HepG2 (cell line): ENCODE results near the gene FRMD1. TPM values are rescaled to one million over a fixed set of nuclear protein-coding genes. Genes with fewer than 3 reads are reported as not detected.

Experiments used
- EHMT2 ChIP-seq: fragments of 200-600 bp; sonication (generic); IDR thresholded peaks from 2 replicates; pipeline ENCODE4 v1.7.0; 2017; ENCODE audit warnings: antibody characterized with exemption, low read depth, low read length, borderline replicate concordance
- HDAC1 ChIP-seq: sonication (generic); formaldehyde crosslinking; IDR thresholded peaks from 2 replicates; pipeline ENCODE4 v1.5.1; 2020; ENCODE audit warnings: mild to moderate bottlenecking, missing genetic modification reagents
- KAT8 ChIP-seq: IDR thresholded peaks from 2 replicates; pipeline ENCODE4 v1.6.1; 2016; ENCODE audit warnings: missing genetic modification reagents, missing compliant biosample characterization
- KDM3A ChIP-seq: IDR thresholded peaks from 2 replicates; pipeline ENCODE4 v1.6.1; 2018; ENCODE audit warnings: low read depth, missing compliant biosample characterization
- MAFG ChIP-seq: sonication (generic); formaldehyde crosslinking; IDR thresholded peaks from 2 replicates; pipeline ENCODE4 v1.5.1; 2020; ENCODE audit warnings: mild to moderate bottlenecking, missing genetic modification reagents
- NBN ChIP-seq: fragments of 450-650 bp; conservative IDR thresholded peaks from 2 replicates; pipeline ENCODE4 v1.6.1; 2017
- PHF8 ChIP-seq: sonication (generic); formaldehyde crosslinking; IDR thresholded peaks from 2 replicates; pipeline ENCODE4 v1.5.0; 2020; ENCODE audit warnings: missing genetic modification reagents
- RERE ChIP-seq: IDR thresholded peaks from 2 replicates; pipeline ENCODE4 v1.6.1; 2016; ENCODE audit warnings: low read depth, missing genetic modification reagents, missing compliant biosample characterization
- ZNF317 ChIP-seq: sonication (generic); formaldehyde crosslinking; IDR thresholded peaks from 2 replicates; pipeline ENCODE4 v1.5.0; 2020; ENCODE audit warnings: mild to moderate bottlenecking, missing genetic modification reagents
- ZSCAN29 ChIP-seq: sonication (generic); formaldehyde crosslinking; conservative IDR thresholded peaks from 2 replicates; pipeline ENCODE4 v1.4.0; 2020; ENCODE audit warnings: mild to moderate bottlenecking, missing genetic modification reagents
- polyA plus RNA-seq, 8 experiments: library from polyadenylated mRNA; depleted of rRNA in 3 of 8; stranded (reverse) in 7 of 8; unstranded in 1 of 8; fragments of >200 nt; fragmentation: Illumina TruSeq in 4 of 8; extraction: Trizol in 4 of 8; gene quantifications; 2 replicates each; pipeline versions ENCODE4 v1.2.1 to v1.2.3, GENCODE V29; 2011 to 2016; ENCODE audit warnings: low read depth in 4 of 8, missing spikeins in 1 of 8, mixed read lengths in 1 of 8; ENCODE audit not compliant: insufficient read depth in 1 of 8
- total RNA-seq, 5 experiments: library from RNA; depleted of rRNA; stranded (reverse); fragments of >200 nt; fragmentation: Illumina TruSeq; extraction: Trizol; gene quantifications; 2 replicates each; pipeline ENCODE4 v1.2.3, GENCODE V29; 2016; ENCODE audit warnings: low read depth in 1 of 5
- TF ChIP-seq, protein P1 (sequence below): sonication (generic); formaldehyde crosslinking; IDR thresholded peaks from 2 replicates; pipeline ENCODE4 v1.5.1; 2020; ENCODE audit warnings: mild to moderate bottlenecking, missing genetic modification reagents, borderline replicate concordance
- TF ChIP-seq, protein P2 (sequence below): sonication (generic); formaldehyde crosslinking; IDR thresholded peaks from 2 replicates; pipeline ENCODE4 v1.5.0; 2020; ENCODE audit warnings: mild to moderate bottlenecking, missing genetic modification reagents
- TF ChIP-seq, protein P3 (sequence below): sonication (generic); formaldehyde crosslinking; IDR thresholded peaks from 2 replicates; pipeline ENCODE4 v1.5.0; 2020; ENCODE audit warnings: mild to moderate bottlenecking, missing genetic modification reagents
- TF ChIP-seq, protein P4 (sequence below): sonication (generic); formaldehyde crosslinking; IDR thresholded peaks from 2 replicates; pipeline ENCODE4 v1.4.0; 2020; ENCODE audit warnings: missing genetic modification reagents; ENCODE audit errors: not compliant biosample characterization

FRMD1 gene
- total and polyA plus RNA-seq, 2 of the 13 experiments (the other 11 are each of a cell fraction or from before 2014, with no cell fraction given) = 0.01 TPM; not detected in 1

- TF ChIP-seq KDM3A (CRISPR knock-in tag) (no peak), RERE (no peak), NBN (no peak), ZNF317 (CRISPR knock-in tag) (no peak), PHF8 (CRISPR knock-in tag) (no peak), EHMT2 (no peak), MAFG (CRISPR knock-in tag) (no peak), KAT8 (CRISPR knock-in tag) (no peak), ZSCAN29 (CRISPR knock-in tag) (no peak), HDAC1 (no peak)
- TF ChIP-seq, protein P1, sequence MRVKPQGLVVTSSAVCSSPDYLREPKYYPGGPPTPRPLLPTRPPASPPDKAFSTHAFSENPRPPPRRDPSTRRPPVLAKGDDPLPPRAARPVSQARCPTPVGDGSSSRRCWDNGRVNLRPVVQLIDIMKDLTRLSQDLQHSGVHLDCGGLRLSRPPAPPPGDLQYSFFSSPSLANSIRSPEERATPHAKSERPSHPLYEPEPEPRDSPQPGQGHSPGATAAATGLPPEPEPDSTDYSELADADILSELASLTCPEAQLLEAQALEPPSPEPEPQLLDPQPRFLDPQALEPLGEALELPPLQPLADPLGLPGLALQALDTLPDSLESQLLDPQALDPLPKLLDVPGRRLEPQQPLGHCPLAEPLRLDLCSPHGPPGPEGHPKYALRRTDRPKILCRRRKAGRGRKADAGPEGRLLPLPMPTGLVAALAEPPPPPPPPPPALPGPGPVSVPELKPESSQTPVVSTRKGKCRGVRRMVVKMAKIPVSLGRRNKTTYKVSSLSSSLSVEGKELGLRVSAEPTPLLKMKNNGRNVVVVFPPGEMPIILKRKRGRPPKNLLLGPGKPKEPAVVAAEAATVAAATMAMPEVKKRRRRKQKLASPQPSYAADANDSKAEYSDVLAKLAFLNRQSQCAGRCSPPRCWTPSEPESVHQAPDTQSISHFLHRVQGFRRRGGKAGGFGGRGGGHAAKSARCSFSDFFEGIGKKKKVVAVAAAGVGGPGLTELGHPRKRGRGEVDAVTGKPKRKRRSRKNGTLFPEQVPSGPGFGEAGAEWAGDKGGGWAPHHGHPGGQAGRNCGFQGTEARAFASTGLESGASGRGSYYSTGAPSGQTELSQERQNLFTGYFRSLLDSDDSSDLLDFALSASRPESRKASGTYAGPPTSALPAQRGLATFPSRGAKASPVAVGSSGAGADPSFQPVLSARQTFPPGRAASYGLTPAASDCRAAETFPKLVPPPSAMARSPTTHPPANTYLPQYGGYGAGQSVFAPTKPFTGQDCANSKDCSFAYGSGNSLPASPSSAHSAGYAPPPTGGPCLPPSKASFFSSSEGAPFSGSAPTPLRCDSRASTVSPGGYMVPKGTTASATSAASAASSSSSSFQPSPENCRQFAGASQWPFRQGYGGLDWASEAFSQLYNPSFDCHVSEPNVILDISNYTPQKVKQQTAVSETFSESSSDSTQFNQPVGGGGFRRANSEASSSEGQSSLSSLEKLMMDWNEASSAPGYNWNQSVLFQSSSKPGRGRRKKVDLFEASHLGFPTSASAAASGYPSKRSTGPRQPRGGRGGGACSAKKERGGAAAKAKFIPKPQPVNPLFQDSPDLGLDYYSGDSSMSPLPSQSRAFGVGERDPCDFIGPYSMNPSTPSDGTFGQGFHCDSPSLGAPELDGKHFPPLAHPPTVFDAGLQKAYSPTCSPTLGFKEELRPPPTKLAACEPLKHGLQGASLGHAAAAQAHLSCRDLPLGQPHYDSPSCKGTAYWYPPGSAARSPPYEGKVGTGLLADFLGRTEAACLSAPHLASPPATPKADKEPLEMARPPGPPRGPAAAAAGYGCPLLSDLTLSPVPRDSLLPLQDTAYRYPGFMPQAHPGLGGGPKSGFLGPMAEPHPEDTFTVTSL (CRISPR knock-in tag) = no peak
- TF ChIP-seq, protein P2, sequence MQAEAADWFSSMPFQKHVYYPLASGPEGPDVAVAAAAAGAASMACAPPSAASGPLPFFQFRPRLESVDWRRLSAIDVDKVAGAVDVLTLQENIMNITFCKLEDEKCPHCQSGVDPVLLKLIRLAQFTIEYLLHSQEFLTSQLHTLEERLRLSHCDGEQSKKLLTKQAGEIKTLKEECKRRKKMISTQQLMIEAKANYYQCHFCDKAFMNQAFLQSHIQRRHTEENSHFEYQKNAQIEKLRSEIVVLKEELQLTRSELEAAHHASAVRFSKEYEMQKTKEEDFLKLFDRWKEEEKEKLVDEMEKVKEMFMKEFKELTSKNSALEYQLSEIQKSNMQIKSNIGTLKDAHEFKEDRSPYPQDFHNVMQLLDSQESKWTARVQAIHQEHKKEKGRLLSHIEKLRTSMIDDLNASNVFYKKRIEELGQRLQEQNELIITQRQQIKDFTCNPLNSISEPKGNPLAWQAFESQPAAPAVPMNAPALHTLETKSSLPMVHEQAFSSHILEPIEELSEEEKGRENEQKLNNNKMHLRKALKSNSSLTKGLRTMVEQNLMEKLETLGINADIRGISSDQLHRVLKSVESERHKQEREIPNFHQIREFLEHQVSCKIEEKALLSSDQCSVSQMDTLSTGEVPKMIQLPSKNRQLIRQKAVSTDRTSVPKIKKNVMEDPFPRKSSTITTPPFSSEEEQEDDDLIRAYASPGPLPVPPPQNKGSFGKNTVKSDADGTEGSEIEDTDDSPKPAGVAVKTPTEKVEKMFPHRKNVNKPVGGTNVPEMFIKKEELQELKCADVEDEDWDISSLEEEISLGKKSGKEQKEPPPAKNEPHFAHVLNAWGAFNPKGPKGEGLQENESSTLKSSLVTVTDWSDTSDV (CRISPR knock-in tag) = no peak
- TF ChIP-seq, protein P3, sequence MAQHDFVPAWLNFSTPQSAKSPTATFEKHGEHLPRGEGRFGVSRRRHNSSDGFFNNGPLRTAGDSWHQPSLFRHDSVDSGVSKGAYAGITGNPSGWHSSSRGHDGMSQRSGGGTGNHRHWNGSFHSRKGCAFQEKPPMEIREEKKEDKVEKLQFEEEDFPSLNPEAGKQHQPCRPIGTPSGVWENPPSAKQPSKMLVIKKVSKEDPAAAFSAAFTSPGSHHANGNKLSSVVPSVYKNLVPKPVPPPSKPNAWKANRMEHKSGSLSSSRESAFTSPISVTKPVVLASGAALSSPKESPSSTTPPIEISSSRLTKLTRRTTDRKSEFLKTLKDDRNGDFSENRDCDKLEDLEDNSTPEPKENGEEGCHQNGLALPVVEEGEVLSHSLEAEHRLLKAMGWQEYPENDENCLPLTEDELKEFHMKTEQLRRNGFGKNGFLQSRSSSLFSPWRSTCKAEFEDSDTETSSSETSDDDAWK (CRISPR knock-in tag) = no peak
- TF ChIP-seq, protein P4, sequence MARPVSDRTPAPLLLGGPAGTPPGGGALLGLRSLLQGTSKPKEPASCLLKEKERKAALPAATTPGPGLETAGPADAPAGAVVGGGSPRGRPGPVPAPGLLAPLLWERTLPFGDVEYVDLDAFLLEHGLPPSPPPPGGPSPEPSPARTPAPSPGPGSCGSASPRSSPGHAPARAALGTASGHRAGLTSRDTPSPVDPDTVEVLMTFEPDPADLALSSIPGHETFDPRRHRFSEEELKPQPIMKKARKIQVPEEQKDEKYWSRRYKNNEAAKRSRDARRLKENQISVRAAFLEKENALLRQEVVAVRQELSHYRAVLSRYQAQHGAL = no peak
Observed at GRCh38 chr6:168060521-168060931, 18.5 kb downstream of the FRMD1 start (continued).
